Peyer's patch (tissue), 4 donors: Measurements from ENCODE around the gene APLP1. TPM values are rescaled to one million over a fixed set of nuclear protein-coding genes. Genes with fewer than 3 reads are reported as not detected.

Source experiments
- DNase-seq, 3 donors: peaks; one replicate each; pipeline ENCODE4 v3.0.0-alpha.2; 2017 to 2019
- H3K27ac ChIP-seq, 4 donors: fragments of 200-600 bp; sonication (generic); one replicate each; pipeline ENCODE4 v1.5.1; 2016 to 2019
- H3K27me3 ChIP-seq, 2 donors: fragments of 200-600 bp; sonication (generic); one replicate each; pipeline ENCODE4 v1.5.1; 2019
- H3K36me3 ChIP-seq, 3 donors: fragments of 200-600 bp; sonication (generic); one replicate each; pipeline ENCODE4 v1.5.1; 2016 to 2019
- H3K4me1 ChIP-seq, 4 donors: fragments of 200-600 bp; sonication (generic); one replicate each; pipeline ENCODE4 v1.5.1; 2016 to 2019
- H3K4me3 ChIP-seq, 4 donors: fragments of 200-600 bp; sonication (generic); 1 replicate in 3 of 4; 2 replicates in 1 of 4; pipeline ENCODE4 v1.5.1; 2016 to 2019; ENCODE audit warnings: mild to moderate bottlenecking in 1 of 4
- H3K9me3 ChIP-seq, 4 donors: fragments of 200-600 bp; sonication (generic); one replicate each; pipeline ENCODE4 v1.5.1; 2016 to 2019; ENCODE audit warnings: mild to moderate bottlenecking in 1 of 4
- POLR2A ChIP-seq, 2 donors: fragments of 450-650 bp; IDR thresholded peaks; one replicate each; pipeline ENCODE4 v1.5.1; 2017; ENCODE audit warnings: antibody characterized with exemption in 2 of 2, mild to moderate bottlenecking in 2 of 2, moderate library complexity in 2 of 2
- total RNA-seq, 4 donors: library from RNA; depleted of rRNA; stranded (reverse); fragments of >200 nt; gene quantifications; one replicate each; pipeline ENCODE4 v1.1.0, GENCODE V29; 2016
- TF ChIP-seq, protein P1 (sequence below), 6 experiments: fragments of 450-650 bp in 4 of 6; fragments of 200-600 bp in 2 of 6; sonication (generic) in 1 of 6; IDR thresholded peaks; one replicate each; pipeline ENCODE4 v1.5.1; 2017 to 2019; ENCODE audit warnings: antibody characterized with exemption in 6 of 6, mild to moderate bottlenecking in 3 of 6, moderate library complexity in 1 of 6

The APLP1 gene
- total RNA-seq, 4 donors from 2014 or later, result 0.53 to 8.3 (median 1.7) TPM

DNA sequence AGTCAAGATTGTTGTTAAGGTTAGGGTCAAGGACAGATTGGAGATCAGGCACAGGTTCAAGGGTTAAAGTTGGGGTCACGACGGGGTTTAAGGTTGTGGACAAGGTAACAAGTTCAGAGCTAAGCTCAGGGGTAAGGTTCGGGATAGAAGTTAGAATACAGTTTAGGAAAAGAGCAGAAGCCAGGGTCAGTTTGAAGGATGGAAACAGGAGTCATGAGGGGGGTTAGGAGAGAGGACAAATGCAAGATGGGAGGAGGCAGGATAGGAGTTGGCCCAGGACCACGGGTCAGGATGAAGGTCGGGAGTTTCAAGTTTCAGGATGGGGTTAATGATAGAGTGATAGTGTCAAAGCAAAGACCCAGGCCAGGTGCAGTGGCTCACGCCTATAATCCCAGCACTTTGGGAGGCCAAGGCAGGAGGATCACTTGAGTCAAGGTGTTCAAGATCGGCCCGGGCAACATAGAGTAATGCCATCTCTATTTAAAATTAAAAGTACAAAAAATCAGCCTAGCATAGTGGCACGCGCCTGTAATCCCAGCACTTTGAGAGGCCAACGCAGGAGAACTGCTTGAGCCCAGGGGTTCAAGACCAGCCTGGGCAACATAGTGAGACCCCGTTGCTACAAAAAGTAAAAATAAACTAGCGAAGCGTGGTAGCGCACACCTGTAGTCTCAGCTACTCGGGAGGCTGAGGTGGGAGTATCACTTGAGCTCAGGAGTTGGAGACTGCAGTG lies 23.7 kb upstream of the APLP1 start:
- DNase-seq, result no peak
- Histone ChIP-seq H3K36me3 (no peaks in the 10 kb centered on the region), H3K27ac (no peak overlapping the region), H3K4me3 (no peak overlapping the region), H3K4me1 (peaks cover 0 to 19% (median 7%) of the 10 kb centered on the region in 4 donors), H3K27me3 (peaks cover 0 to 19% of the 10 kb centered on the region in 2 donors), H3K9me3 (no peaks in the 10 kb centered on the region)
- TF ChIP-seq, protein P1, sequence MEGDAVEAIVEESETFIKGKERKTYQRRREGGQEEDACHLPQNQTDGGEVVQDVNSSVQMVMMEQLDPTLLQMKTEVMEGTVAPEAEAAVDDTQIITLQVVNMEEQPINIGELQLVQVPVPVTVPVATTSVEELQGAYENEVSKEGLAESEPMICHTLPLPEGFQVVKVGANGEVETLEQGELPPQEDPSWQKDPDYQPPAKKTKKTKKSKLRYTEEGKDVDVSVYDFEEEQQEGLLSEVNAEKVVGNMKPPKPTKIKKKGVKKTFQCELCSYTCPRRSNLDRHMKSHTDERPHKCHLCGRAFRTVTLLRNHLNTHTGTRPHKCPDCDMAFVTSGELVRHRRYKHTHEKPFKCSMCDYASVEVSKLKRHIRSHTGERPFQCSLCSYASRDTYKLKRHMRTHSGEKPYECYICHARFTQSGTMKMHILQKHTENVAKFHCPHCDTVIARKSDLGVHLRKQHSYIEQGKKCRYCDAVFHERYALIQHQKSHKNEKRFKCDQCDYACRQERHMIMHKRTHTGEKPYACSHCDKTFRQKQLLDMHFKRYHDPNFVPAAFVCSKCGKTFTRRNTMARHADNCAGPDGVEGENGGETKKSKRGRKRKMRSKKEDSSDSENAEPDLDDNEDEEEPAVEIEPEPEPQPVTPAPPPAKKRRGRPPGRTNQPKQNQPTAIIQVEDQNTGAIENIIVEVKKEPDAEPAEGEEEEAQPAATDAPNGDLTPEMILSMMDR (IDR thresholded peaks at IDR 0.05), result no peak
- no peak for TF ChIP-seq POLR2A (IDR thresholded peaks at IDR 0.05)

DNA sequence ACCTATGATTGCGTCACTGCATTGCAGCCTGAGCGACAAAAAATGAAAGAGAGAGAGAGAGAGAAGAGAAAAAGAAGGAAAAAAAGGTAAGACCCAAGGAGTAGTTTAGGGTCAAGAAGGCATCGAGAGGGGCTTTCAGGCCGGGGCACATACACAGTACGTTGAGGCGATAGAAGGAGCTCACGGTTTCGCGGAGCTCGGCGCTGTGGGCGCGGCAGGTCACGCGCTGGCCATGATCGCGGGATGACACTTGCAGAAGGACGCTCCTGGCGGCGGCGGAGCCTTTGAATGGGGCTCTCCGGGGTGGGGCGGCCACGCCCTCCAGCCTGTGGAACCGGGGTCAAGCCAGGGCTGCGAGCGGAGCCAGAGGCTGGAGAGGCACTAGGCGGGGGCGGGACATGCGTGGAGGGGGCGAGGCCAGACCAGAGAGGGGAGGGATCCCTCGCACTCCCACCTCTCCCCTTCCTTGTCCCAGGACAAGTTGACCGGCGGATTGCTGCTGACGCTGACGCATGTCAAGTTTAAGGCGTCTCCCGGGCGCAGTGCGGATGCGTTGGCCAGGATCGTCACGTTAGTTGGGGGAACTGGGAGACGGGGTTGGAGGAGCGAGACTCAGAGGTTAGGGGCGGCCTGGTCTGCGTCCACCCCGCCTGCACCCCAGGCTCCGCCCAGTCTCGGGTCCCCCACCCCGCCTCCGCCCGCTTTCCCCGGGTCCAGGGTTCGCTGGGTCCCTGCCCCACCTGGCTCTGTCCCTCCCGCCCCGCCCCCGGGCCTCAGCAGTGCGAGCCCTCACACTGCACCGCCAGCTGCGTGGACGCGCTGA lies 22.9 kb upstream of the APLP1 start:
- no peak for TF ChIP-seq POLR2A (IDR thresholded peaks at IDR 0.05)
- TF ChIP-seq, protein P1 (IDR thresholded peaks at IDR 0.05), result no peak
- peaks cover 0 to 19% of the 10 kb centered on the region in 2 donors for H3K27me3 ChIP-seq
- DNase-seq, result peak in 2 of 3 donors; percentile 54 to 81
- no peaks in the 10 kb centered on the region for H3K36me3 ChIP-seq
- peak overlapping the region; percentile 9 to 36 (median 30) for H3K4me3 ChIP-seq
- H3K9me3 ChIP-seq, result no peaks in the 10 kb centered on the region
- peaks cover 0 to 19% (median 7%) of the 10 kb centered on the region in 4 donors for H3K4me1 ChIP-seq
- H3K27ac ChIP-seq, result no peak overlapping the region

DNA sequence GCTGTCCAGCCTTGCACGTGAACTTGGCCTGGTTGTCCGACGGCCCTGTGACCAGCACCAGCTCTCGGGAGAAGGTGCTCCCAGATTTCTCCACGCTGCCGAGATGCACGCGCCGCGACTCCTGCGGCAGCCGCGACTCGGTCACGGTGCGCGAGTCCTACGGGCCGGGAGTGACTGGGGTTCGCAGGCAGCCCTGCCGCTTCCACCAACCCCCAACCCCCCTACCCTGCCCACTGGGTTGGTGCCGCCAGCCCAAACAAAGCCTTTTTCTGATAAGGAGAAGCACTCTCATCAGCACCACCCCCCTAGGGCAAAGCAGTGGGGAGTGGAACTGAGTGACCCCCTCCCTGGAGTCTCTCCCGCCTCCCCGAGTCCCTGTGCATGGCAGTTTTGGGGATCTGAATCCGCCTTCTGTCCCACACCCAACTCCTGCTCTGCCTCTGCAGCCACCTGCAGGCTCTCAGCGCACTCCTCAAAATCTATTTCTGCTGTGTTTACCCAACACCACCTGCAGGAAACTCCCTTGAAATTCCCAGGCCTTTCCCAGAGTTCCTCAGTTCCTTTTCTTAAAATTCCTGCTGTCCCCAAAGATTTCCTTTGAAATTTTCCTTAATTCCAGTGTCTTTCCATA lies 22.2 kb upstream of the APLP1 start:
- no peak for DNase-seq
- Histone ChIP-seq H3K4me3 (peak overlapping the region in 3 of 4 donors; percentile 27 to 36 (median 32)), H3K27me3 (peaks cover 0 to 19% of the 10 kb centered on the region in 2 donors), H3K27ac (peak overlapping the region in 1 of 4 donors; percentile 19), H3K4me1 (peaks cover 0 to 19% (median 7%) of the 10 kb centered on the region in 4 donors), H3K9me3 (no peaks in the 10 kb centered on the region), H3K36me3 (no peaks in the 10 kb centered on the region)
- TF ChIP-seq, protein P1 (IDR thresholded peaks at IDR 0.05), result no peak
- no peak for TF ChIP-seq POLR2A (IDR thresholded peaks at IDR 0.05)

DNA sequence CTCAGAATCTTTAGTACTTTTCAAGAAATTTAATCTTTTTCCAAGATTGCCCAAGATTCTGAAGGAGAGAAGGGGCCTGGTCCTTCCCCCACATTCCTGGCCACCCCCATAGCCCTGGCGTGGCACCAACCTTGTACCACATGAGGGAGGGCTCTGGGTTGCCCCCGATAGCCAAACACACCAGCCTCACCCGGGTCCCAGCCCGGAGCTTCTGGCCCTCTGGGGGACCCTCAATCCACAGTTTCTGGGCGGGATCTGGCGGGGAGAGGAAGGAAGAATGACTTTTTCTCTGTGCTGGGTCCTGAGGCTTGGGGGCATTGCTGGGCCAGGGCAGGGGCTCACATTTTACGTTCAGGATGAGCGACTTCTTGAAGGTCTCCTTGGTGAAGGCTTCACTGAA lies 20.5 kb upstream of the APLP1 start:
- Histone ChIP-seq H3K27me3 (peaks cover 0 to 24% of the 10 kb centered on the region in 2 donors), H3K4me3 (no peak overlapping the region), H3K4me1 (peaks cover 0 to 19% (median 7%) of the 10 kb centered on the region in 4 donors), H3K27ac (no peak overlapping the region), H3K9me3 (no peaks in the 10 kb centered on the region), H3K36me3 (no peaks in the 10 kb centered on the region)
- no peak for DNase-seq
- TF ChIP-seq, protein P1 (IDR thresholded peaks at IDR 0.05), result no peak
- TF ChIP-seq POLR2A (IDR thresholded peaks at IDR 0.05), result no peak

DNA sequence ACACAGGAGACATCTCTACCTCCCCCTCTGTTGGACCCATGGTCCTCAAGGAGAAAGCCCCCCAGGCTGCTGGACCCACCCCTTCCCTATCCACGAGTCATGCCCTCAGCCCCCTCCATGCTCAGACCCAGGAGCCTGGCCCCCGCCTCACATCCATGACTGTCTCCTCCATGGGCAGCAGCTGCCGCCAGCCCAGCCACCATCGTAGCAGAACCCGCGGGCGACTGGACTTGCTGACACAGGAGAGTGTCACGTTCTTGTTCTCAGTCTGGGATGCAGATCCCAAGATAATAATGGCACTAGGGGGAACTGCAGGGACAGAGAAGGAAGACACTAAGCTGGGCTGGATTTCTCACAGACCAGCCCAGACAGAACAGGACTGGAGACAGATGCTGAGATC lies 19.9 kb upstream of the APLP1 start:
- H3K27ac ChIP-seq, result no peak overlapping the region
- H3K4me3 ChIP-seq, result no peak overlapping the region
- DNase-seq, result no peak
- peaks cover 0 to 24% of the 10 kb centered on the region in 2 donors for H3K27me3 ChIP-seq
- TF ChIP-seq, protein P1 (IDR thresholded peaks at IDR 0.05), result no peak
- no peak for TF ChIP-seq POLR2A (IDR thresholded peaks at IDR 0.05)
- H3K36me3 ChIP-seq, result no peaks in the 10 kb centered on the region
- H3K9me3 ChIP-seq, result no peaks in the 10 kb centered on the region
- H3K4me1 ChIP-seq, result peaks cover 0 to 19% (median 7%) of the 10 kb centered on the region in 4 donors
